Measurements from ENCODE around the gene PRKCB. TPM values are rescaled to one million over a fixed set of nuclear protein-coding genes. Genes with fewer than 3 reads are reported as not detected.
"Not testable (repeated sequence)": the region's sequence is repeated elsewhere in the genome, so short reads cannot be mapped to it uniquely, and the experiment has no call there.

The PRKCB gene
- polyA plus RNA-seq, 1 donor from 2014 or later, result 27.6 TPM

GRCh38 chr16:24013864-24014645 lies 178.3 kb downstream of the PRKCB start:
- TF ChIP-seq EP300 (conservative IDR thresholded peaks at IDR 0.05; ENCODE audit: poor library complexity, severe bottlenecking) (no peak), MXI1 (conservative IDR thresholded peaks at IDR 0.05; ENCODE audit: poor library complexity, severe bottlenecking) (no peak), POLR2AphosphoS5 (IDR thresholded peaks at IDR 0.05) (no peak), RAD21 (conservative IDR thresholded peaks at IDR 0.05) (no peak), CTCF (IDR thresholded peaks at IDR 0.05; ENCODE audit: poor library complexity, severe bottlenecking) (no peak), REST (IDR thresholded peaks at IDR 0.05; ENCODE audit: borderline replicate concordance) (no peak), TAF1 (IDR thresholded peaks at IDR 0.05; ENCODE audit: low read depth) (no peak)
- H3K9ac ChIP-seq (ENCODE audit: low read length), result no peak overlapping the region
- H3K27me3 ChIP-seq (ENCODE audit: insufficient read depth, low read depth, low read length), result no peaks in the 10 kb centered on the region

GRCh38 chr16:24014955-24015354 lies 179.2 kb downstream of the PRKCB start:
- H3K27me3 ChIP-seq (ENCODE audit: insufficient read depth, low read depth, low read length); H3K79me2 ChIP-seq (replicated peaks; ENCODE audit: insufficient read depth, low read length); H2AFZ ChIP-seq (ENCODE audit: low read depth, low read length); H4K20me1 ChIP-seq (ENCODE audit: insufficient read depth); H3F3A ChIP-seq (ENCODE audit: insufficient read depth, low read length, poor library complexity, severe bottlenecking); H3K9me2 ChIP-seq (ENCODE audit: insufficient read depth, low read length); H3K9ac ChIP-seq (ENCODE audit: low read length); H3K27ac ChIP-seq (ENCODE audit: low read length); H3K36me3 ChIP-seq (ENCODE audit: insufficient read depth, low read length); H3K9me3 ChIP-seq (ENCODE audit: low read length); H3K4me3 ChIP-seq (ENCODE audit: low read length); H3K4me2 ChIP-seq (ENCODE audit: low read length): not testable (repeated sequence)

More at GRCh38 chr16:24013864-24014645, 178.3 kb downstream of the PRKCB start:
- Histone ChIP-seq H3K9me3 (ENCODE audit: low read length) (no peaks in the 10 kb centered on the region), H3K79me2 (replicated peaks; ENCODE audit: insufficient read depth, low read length) (no peaks in the 10 kb centered on the region), H4K20me1 (ENCODE audit: insufficient read depth) (no peaks in the 10 kb centered on the region), H3K4me2 (ENCODE audit: low read length) (no peak overlapping the region), H3K9me2 (ENCODE audit: insufficient read depth, low read length) (no peaks in the 10 kb centered on the region), H3F3A (ENCODE audit: insufficient read depth, low read length, poor library complexity, severe bottlenecking) (no peaks in the 10 kb centered on the region), H3K36me3 (ENCODE audit: insufficient read depth, low read length) (no peaks in the 10 kb centered on the region), H3K4me3 (ENCODE audit: low read length) (no peak overlapping the region), H2AFZ (ENCODE audit: low read depth, low read length) (no peak overlapping the region), H3K27ac (ENCODE audit: low read length) (no peak overlapping the region)

GRCh38 chr16:24015923-24016322 lies 180.1 kb downstream of the PRKCB start:
- H3K79me2 ChIP-seq (replicated peaks; ENCODE audit: insufficient read depth, low read length), result no peaks in the 10 kb centered on the region
- H2AFZ ChIP-seq (ENCODE audit: low read depth, low read length), result no peak overlapping the region
- H3K36me3 ChIP-seq (ENCODE audit: insufficient read depth, low read length), result no peaks in the 10 kb centered on the region
- no peak overlapping the region for H3K27ac ChIP-seq (ENCODE audit: low read length)
- H3K9me3 ChIP-seq (ENCODE audit: low read length), result no peaks in the 10 kb centered on the region
- no peaks in the 10 kb centered on the region for H3K27me3 ChIP-seq (ENCODE audit: insufficient read depth, low read depth, low read length)
- no peaks in the 10 kb centered on the region for H3K9me2 ChIP-seq (ENCODE audit: insufficient read depth, low read length)
- H3K9ac ChIP-seq (ENCODE audit: low read length), result no peak overlapping the region
- H3F3A ChIP-seq (ENCODE audit: insufficient read depth, low read length, poor library complexity, severe bottlenecking), result no peaks in the 10 kb centered on the region
- H3K4me3 ChIP-seq (ENCODE audit: low read length), result no peak overlapping the region
- H4K20me1 ChIP-seq (ENCODE audit: insufficient read depth), result no peaks in the 10 kb centered on the region
- H3K4me2 ChIP-seq (ENCODE audit: low read length), result no peak overlapping the region
- TF ChIP-seq EP300 (conservative IDR thresholded peaks at IDR 0.05; ENCODE audit: poor library complexity, severe bottlenecking), result no peak
- no peak for TF ChIP-seq RAD21 (conservative IDR thresholded peaks at IDR 0.05)
- TF ChIP-seq TAF1 (IDR thresholded peaks at IDR 0.05; ENCODE audit: low read depth), result no peak
- TF ChIP-seq EZH2 (IDR thresholded peaks at IDR 0.05; ENCODE audit: borderline replicate concordance, insufficient read depth, low read length, poor library complexity, severe bottlenecking), result no peak
- no peak for TF ChIP-seq POLR2AphosphoS5 (IDR thresholded peaks at IDR 0.05)

Data from neural cell (in vitro differentiated cells).